Endometrial microvascular endothelial cells (primary cell): ENCODE data around the gene MYO7B. TPM values are rescaled to one million over a fixed set of nuclear protein-coding genes. Genes with fewer than 3 reads are reported as not detected.

Experiments used
- in situ Hi-C: cut with HindIII; loops from 2 replicates; pipeline ENCODE4 v1.10.0; 2017; ENCODE audit warnings: low sequenced_read_pairs, low pct_unique_long_range_greater_than_20kb; ENCODE audit errors: inconsistent ontology term
- total RNA-seq: library from RNA; depleted of rRNA; stranded (reverse); fragments of >200 nt; gene quantifications from one replicate; pipeline ENCODE4 v1.2.3, GENCODE V29; 2015; ENCODE audit errors: inconsistent ontology term

Gene MYO7B
- total RNA-seq, 1 donor from 2014 or later, result 0.19 TPM

DNA sequence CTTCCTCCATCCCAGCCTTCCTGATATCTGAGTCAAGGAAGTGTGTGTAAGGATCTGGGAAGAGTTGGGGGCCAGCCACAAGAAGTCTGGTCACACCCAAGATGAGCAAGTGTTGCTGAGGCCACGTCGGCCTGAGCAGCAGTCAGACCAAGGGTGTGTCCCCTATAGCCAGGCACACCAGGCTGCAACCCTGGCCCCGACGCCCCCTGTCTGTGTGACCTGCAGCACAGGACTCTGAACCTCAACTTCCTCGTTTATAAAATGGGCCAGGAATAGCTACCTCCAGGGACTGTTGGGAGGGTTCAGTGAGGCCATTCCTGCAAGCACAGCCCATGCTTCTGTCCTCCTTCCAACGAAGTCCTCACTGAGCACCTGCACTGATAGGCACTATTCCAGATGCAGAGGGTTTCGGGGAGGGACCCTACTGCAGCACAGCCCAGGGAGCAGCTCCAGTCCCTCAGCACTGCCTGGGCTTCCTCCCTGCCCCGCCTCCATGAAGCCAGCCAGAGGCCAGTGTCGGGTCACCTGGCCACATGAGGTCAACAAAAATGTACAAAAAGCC is 126.5 kb downstream of the MYO7B start:
- in situ Hi-C loops, result no loop called here

DNA sequence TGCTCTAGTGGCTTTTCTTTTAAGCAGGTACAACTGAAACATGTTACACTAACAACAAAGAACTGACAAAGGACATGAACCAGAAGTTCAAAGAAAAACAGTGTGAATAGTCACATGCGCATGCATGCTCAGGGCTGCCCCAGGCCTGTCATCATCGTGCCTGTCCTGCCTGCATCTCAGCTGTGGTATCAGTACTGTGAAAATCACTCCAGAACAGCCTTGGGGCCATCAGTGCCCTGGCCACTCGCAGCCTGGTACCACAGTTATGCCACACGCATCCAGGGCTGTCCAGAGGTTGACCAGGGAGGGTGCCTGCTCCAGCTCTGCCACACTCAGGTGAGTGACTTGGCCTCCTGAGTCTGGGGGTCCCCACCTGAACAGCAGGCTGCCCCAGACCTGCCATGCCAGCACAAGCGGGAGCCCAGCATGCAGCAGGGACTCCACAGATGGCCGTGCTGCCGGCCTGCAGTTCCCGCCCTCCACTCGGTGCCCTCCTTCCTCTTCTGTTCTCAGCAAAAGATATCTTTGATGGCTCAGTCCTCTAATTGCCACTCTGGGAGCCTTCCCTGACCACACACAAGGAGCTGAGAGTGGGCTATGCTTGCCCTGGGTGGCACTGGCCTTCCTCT is 127.6 kb downstream of the MYO7B start:
- in situ Hi-C loops, result no loop called here

DNA sequence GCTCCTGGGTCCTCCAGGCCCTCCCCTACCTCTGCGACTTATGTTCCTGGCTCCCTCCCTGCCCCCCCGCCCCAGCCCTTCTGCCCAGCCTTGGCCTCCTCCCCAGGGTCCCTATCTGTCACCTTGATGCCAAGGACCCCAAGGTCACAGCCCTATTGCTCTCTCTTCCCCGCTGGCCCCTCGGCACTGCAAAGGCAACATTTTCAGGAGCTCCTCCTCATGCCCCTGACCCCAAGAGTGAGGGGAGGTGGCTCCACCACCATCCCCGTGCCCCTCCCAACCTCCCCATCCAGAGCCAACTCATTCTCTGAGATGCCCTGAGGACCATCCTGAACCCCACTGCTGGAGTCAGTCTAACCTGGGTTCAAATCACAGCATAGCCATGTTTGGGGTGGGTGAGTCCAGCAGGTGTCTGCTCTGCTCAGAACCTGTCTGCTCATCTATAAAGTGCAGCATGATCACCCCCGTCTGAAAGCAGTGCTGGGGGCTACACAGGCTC is 128.1 kb downstream of the MYO7B start:
- in situ Hi-C loops, result no loop called here

DNA sequence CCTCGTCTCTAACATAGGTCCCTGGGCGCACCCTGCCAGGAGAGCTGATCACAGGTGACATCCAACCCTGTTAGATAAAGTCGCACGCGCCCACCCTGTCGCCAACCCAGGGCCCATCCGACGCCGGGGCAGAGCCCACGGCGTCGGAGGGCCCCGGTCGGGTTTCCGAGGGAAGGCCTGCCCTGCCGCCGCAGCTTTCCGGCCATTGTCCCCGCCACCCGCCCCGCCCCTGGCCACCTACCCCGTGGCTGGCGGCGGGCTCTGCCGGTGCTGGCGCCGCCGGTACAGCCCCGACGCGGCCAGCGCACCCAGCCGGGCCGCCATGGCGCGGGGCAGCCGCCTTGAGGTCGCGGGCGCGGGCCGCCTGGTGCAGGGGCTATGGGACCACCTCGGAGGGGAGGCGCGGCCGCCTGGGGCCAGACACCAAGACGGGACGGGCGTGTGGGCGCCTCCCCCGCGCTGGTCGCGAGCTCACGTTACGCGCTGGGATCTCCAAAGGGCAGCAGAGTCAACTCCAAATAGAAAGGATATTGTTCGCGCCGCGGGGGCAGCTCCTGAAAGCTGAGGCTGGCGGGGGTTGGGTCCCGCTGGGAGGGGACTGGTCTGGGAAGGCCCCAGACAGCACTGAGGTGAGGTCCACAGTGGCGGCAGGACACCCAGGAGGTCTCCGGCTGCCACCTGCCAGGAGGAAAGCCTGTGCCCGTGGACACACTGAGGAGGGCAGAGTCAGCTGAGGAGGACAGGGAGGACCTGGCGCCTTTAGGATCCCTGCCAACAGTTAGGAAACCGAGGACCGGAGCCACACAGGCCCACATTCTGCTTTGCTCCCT is 128.8 kb downstream of the MYO7B start:
- in situ Hi-C loops, result no loop called here

DNA sequence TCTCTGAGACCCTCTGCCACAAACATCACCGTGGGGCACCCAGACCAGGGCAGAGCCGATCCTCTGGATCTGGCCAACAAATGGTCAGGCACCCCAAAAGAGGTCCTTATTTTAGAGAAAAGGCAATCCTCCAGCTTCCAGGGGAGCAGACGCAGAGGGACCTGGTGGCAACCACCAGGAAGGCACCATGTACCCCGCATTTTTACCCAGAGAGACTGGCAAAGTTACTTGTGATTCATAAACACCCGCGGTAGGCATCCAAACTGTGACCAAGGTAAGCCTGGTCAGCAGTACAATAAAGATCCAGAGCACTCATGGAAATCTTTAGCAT is 129.4 kb downstream of the MYO7B start:
- in situ Hi-C loops, result no loop called here

DNA sequence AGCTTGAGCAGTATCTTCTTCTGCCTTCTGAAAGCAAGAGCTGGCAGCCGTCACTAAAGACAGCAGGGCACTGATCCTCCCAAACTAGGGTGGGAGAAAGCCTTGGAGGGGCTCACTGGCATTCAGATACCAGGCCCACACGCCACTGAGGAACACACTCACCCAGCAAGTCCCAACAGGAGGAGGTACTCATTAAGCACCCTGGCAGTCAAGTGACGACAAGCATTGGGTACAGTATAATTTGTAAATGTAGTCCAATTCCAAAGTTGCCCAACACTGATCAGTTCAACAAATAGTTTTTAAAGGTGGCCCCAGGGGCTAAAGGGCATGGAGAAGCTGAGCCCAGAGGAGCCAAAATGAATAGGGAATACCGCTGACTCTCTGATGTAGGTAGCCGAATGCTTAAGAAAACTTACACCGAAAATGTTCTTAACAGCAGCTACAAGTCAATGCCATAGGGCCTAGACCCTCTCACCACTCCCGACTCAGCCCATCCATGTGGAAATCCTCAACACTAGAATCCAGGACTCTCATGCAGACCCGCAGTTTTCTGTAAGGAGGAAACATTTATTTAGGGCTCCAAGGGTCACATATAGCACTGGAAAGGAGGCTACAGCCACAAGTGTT is 129.9 kb downstream of the MYO7B start:
- in situ Hi-C loops, result no loop called here

DNA sequence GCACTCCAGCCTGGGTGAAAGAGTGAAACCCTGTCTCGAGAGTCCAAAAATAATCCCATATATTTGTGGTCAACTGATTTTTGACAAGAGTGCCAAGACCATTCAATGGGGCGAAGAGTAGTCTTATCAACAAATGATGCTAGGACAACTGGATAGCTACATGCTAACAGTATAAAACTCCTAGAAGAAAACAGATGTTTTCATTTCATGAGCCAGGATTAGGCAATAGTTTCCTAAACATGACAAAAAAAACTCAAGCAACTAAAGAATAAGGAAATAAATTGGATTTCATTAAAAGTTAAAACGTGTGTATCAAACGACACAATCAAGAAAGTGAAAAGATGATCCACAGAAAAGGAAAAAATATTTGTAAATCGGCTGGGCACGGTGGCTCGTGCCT is 133.6 kb downstream of the MYO7B start:
- in situ Hi-C loops, result no loop called here

DNA sequence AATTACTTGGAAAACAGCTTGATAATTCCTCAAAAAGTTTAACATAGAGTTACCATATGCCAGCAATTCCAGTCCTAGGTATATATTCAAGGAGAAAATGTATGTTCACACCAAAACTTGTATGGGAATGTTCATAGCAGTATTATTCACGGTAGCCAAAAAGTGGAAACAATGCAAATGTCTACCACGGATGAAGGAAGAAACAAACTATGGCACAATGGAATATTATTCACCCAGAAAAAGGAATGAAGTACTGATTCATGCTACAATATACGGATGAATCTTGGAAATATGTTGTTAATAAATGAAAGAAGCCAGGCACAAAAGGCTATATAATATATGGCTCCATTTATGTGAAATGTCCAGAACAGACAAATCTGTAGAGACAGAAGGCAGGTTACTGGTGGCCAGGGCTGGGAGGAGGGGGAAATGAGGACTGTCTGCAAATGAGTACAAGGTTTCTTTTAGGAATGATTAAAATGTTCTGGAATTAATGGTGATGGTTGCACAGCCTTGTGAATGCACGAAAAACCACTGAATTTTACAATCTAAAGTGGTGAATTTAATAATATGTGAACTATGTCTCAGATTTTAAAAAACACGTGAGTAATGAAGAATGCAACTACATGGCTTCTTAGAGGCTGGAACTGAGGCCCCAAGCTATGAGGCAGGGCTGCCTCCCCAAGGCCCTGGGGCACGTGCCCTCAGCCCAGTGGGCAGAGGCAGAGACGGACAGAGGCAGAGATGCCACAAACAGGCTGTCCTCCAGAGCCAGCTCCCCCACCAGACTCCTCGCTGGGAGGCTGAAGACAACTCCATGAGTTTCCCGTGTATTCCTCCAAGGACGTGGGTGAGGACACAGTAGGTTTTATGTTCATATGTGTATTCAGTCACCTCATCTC is 134.8 kb downstream of the MYO7B start:
- in situ Hi-C loops, result no loop called here

DNA sequence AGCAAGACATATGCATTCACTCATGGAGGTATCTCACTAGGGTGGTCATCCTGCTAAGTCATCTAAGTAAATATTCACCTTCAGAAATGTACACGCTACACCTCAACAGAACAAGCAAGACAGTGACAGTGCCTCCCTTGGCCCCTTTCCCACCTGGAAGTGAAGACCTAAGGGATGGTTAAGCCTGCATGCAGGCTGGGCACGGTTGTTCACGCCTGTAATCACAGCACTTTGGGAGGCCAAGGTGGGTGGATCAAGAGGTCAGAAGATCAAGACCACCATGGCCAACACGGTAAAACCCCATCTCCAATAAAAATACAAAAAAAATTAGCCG is 135.4 kb downstream of the MYO7B start:
- in situ Hi-C loops, result no loop called here

DNA sequence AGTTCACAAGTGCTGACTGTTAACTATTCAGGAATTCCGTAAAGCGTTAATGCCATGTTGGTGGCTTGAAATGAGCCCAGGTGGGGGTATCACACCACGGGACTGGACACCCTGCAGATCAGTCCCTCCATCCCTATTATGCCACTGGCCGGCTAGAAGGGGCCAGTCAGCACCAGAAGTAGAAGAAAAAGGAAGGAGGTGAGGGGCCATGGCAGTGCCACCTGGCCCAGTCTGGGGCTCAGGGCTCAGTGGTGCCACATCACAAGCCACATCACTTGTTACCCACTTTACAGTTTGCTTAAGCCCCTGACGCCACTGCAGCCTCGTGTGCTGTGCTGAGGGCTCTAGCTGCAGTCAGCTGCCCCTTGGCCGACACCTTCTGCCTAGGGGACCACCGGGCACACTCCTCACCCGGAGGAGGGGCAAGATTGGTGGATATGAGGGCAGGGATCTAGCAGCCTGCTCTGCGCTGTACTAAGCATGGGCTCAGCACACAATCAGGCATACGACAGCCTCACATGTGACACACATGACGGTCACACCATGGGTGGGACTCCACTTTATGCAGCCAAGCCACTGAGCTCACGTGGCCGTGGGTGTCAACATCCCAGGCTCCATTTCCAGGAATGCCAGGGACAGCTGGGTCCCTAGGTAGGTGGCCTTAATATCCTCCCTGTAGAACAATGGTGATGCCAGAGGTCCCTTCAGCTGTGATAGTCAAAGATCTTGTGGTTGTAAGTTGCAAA is 136.2 kb downstream of the MYO7B start:
- in situ Hi-C loops, result no loop called here

DNA sequence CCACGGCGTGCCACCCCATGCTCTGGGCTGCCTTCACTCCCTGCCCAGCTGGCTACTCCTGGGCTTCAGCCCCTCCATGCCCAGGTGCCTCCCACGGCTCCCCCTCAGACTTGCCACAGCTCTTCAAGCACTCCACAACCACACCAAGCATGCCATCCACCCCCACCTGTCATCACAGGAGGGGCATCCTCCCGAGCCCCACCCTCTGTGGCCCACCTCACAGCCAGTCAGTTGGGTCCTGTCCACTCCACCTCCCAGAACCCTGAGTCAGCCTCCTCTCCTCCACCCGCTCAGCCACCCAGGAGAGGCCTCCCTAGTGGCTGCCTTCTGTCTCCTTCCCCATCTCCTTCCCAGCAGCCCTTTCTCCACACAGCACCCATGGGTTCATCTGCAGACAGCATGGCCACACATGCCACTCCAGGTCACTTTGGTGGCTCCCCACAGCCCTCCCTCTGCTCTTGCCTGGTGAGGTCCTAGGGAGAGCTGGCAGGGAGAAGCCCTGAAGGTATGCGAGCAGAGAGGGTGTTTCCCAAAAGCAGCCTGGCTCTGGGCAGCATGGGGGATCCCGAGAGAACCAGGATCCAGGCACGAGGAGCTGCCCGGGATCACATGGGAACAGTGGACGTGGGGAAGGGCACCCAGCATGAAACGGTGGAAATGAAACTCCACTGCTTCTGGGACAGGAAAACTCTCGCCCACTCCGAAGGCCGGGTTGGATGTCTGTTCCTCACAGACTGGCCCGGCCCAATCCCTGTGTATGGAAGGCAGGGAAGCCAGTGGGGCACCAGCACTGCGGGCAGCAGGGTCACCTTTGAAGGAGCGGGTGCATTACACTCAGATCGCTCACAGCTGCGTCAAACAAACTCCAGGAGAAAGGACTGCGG is 137.1 kb downstream of the MYO7B start:
- in situ Hi-C loops, result no loop called here

DNA sequence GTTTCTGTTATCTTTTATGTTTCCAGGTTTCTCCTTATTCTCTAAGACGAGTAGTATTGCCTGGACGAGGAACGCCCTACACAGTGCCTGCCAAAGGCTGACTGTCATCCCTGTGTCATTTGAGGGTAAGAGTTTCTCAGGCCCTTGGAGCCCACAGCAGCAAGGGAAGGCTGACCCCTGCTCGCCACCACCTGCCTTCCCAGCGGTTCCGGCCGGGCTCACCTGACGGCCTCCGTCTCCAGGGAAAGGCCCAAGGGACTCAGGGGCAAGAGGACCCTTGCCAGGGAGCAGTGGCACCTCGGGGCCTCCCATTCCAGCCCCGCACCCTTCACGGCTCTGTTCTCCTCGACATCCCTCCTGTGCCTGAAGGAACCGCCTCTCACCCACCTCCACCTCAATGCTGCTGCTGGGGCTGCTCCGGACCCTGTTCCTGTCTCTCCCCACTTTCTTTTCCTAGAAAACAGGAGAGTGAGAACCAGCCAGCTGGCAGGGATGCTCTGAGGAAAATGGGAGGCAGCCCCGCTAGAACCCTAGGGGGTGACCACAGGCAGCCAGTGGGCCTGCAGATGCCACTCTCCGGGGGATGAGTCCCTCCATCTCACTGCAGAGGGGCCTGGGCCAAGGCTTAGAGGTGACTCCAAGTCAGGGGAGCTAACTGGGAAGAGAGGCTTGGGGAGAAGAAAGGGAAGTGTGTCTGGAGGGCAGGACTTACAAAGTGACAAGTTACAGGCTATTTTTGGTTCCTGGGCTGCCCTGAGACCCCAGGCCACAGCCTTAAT is 138.0 kb downstream of the MYO7B start:
- in situ Hi-C loops, result no loop called here

DNA sequence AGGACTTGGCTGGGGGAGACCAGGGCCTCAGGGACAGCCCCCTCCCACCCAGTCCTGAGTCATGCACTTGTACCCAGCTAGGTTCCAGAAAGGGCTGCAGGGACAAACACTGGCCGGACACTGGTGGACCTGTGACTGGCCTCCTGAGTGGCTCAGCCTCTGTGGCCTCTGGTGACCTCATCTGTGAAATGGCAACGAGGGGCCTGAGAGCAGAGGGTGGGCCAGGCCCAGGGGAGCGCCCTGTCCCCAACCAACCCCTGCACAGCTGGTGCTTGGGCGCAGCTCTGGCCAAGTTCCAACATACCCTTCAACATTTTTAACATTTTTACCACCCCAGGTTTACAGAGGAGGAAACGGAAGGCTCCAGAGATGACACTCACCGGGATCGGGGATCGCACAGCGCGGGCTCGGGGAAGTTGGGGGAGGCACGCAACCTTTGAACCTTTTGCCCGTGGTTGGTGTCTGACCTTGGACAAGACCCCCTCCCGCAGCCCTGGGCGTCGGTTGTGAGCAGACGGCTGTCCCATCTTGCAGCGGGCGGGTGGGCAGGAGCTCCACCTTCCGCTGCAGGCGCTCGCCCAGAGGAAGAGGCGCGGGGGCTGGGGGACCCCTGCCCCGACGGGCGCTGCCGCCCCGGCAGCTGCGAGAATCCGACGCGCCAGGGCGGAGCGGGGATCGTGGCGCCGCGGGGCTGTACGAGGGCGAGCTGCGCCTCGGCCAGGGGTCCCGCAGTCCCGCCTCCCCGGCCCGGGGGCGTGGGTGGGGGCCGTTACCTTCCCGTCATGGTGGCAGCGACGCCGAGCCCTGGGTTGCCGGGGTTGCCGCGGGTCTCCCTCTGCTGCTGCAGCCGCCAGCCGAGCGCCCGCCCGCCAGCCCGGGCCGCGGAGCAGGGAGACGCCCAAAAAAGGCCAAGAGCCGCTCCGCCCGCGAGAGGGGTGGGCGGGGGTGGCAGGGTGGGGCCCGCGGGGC is 139.0 kb downstream of the MYO7B start:
- in situ Hi-C loops, result no loop called here

DNA sequence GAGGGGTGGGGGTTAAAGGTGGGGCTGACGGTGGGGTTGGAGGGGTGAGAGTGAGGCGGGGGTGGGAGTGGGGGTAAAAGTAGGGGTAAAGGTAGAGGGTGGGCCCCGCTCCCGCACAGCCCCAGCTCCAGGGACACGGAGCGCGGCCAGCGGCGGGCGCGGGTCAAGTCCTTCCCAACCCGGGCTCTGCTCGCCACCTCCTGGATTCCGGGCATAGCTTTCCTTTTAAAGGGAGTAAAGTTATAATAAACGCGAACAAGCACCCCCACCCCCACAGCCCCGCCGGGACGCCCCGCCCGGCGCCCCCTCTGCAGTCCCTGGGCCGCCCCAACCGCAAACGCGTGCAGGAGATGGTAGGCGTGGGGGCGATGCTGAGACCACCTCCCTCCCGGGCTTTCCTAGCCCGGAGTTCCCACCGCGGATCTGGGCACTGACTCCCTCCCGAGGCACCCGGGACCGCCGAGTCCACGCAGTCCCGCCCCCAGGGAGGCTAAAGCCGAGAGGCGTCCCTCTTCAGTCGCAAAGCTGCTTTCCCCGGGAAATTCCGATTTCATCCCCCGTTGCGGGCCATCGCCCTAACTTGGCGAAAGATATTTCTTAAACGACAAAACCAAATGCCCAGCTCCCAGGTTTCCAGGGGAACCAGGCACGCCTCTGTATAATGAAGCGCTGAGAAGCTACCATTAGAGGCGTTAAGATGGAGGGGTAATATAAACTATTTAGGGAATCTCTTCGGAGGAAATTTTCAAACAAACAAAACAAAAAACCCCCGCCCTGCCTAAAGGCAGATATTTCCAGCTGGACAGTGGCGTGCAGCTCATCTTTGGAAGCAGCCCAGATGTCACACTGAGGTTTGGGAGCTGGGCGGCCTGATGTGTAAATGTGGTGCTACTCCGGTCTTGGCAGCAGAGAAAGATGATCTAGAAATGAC is 140.1 kb downstream of the MYO7B start, which contains the start of gene LIMS2:
Gene LIMS2 (minus strand): TSS at position 200 of the 931 bp plus-strand sequence. CDS start 506 bp downstream, outside the sequence.
- in situ Hi-C loops, result no loop called here
